PC-3 (cell line): ENCODE results near the gene MEST. TPM values are rescaled to one million over a fixed set of nuclear protein-coding genes. Genes with fewer than 3 reads are reported as not detected.
"Not testable (repeated sequence)": the region's sequence is repeated elsewhere in the genome, so short reads cannot be mapped to it uniquely, and the experiment has no call there.

Experiments used
- ATAC-seq: fragments of 200-7000 bp; cut with Tn5 transposase; 2 replicates; pipeline ENCODE4 v1.9.1; 2020; ENCODE audit warnings: mild to moderate bottlenecking, moderate library complexity
- BruUV-seq: library from RNA; stranded (reverse); fragments of 400-500 nt; replicated peaks from 2 replicates; lab custom pipeline; 2021; lab: Mats Ljungman, UMichigan
- CTCF ChIA-PET: fragments of 300-600 bp; sonication (Branson Sonifier 250); formaldehyde crosslinking; loops from one replicate; lab custom pipeline; 2022; ENCODE audit warnings: antibody characterized with exemption; lab: Charles Lee
- POLR2A ChIA-PET: fragments of 300-600 bp; sonication (Branson Sonifier 250); formaldehyde crosslinking; loops from one replicate; lab custom pipeline; 2022; ENCODE audit warnings: antibody characterized with exemption; ENCODE audit not compliant: unreplicated experiment; lab: Charles Lee
- DNase-seq: peaks from one replicate; pipeline ENCODE4 v3.0.0-alpha.2; 2015
- H2AFZ ChIP-seq: fragments of 300-600 bp; sonication (generic); 2 replicates; pipeline ENCODE4 v1.6.0; 2016; ENCODE audit warnings: antibody characterized with exemption, low read length
- H3F3A ChIP-seq: fragments of 300-600 bp; sonication (generic); one replicate; pipeline ENCODE4 v1.6.0; 2017; ENCODE audit warnings: antibody characterized with exemption, low read length, control low read depth, mild to moderate bottlenecking; ENCODE audit not compliant: unreplicated experiment
- H3K27ac ChIP-seq: fragments of 300-600 bp; sonication (generic); 2 replicates; pipeline ENCODE4 v1.5.1; 2016; ENCODE audit warnings: mild to moderate bottlenecking, low read length
- H3K27me3 ChIP-seq: fragments of 300-600 bp; sonication (generic); 2 replicates; pipeline ENCODE4 v1.6.1; 2016; ENCODE audit warnings: low read length, mixed read lengths
- H3K36me3 ChIP-seq: fragments of 300-600 bp; sonication (generic); 2 replicates; pipeline ENCODE4 v1.6.1; 2016; ENCODE audit warnings: low read depth, mixed run types, low read length, mixed read lengths
- H3K4me1 ChIP-seq: fragments of 300-600 bp; sonication (generic); 2 replicates; pipeline ENCODE4 v1.5.1; 2016; ENCODE audit warnings: low read length; ENCODE audit not compliant: insufficient read depth
- H3K4me2 ChIP-seq: fragments of 300-600 bp; sonication (generic); 2 replicates; pipeline ENCODE4 v1.6.0; 2016; ENCODE audit warnings: low read length
- H3K4me3 ChIP-seq: fragments of 300-600 bp; sonication (generic); 2 replicates; pipeline ENCODE4 v1.5.1; 2016; ENCODE audit warnings: mild to moderate bottlenecking, low read length, mixed read lengths
- H3K79me2 ChIP-seq: fragments of 300-600 bp; sonication (generic); 2 replicates; pipeline ENCODE4 v1.6.1; 2017; ENCODE audit warnings: low read length, mixed read lengths
- H3K9ac ChIP-seq: fragments of 300-600 bp; sonication (generic); 2 replicates; pipeline ENCODE4 v1.6.0; 2016; ENCODE audit warnings: mild to moderate bottlenecking, low read length
- H3K9me2 ChIP-seq: fragments of 300-600 bp; sonication (generic); replicated peaks from 2 replicates; pipeline ENCODE4 v1.6.1; 2016; ENCODE audit warnings: mixed run types, low read length, mixed read lengths
- H3K9me3 ChIP-seq: fragments of 300-600 bp; sonication (generic); 2 replicates; pipeline ENCODE4 v1.6.1; 2016; ENCODE audit warnings: low read length, mixed read lengths
- H4K20me1 ChIP-seq: fragments of 300-600 bp; sonication (generic); 2 replicates; pipeline ENCODE4 v1.6.1; 2016; ENCODE audit warnings: low read length, mixed read lengths
- CTCF ChIP-seq: fragments of 300-600 bp; sonication (generic); conservative IDR thresholded peaks from 2 replicates; pipeline ENCODE4 v1.5.1; 2017; ENCODE audit warnings: antibody characterized with exemption, low read depth, mild to moderate bottlenecking, low read length
- EZH2 ChIP-seq: fragments of 300-600 bp; sonication (generic); IDR thresholded peaks from one replicate; pipeline ENCODE4 v1.6.1; 2017; ENCODE audit warnings: antibody characterized with exemption, mild to moderate bottlenecking, low read length; ENCODE audit not compliant: unreplicated experiment
- EZH2phosphoT487 ChIP-seq: fragments of 300-600 bp; sonication (generic); IDR thresholded peaks from 2 replicates; pipeline ENCODE4 v1.6.1; 2018; ENCODE audit warnings: mild to moderate bottlenecking, antibody characterized with exemption, low read length, borderline replicate concordance
- intact Hi-C: fragments of 100-400 bp; cut with micrococcal nuclease; formaldehyde crosslinking; loops from 2 replicates; pipeline ENCODE4 v1.9.0; 2023
- total RNA-seq: library from RNA; depleted of rRNA; stranded (reverse); fragments of >200 nt; gene quantifications from 2 replicates; pipeline ENCODE4 v1.2.3, GENCODE V29; 2014

MEST gene
- total RNA-seq, 1 experiment from 2014 or later, result 25.2 TPM

GRCh38 chr7:130500910-130501309, 9.0 kb downstream of the MEST start:
- H3K27ac ChIP-seq, result no peak overlapping the region
- ATAC-seq, result no peak
- CTCF ChIA-PET, result no interaction called here
- TF ChIP-seq EZH2phosphoT487 (no peak), EZH2 (no peak), CTCF (no peak)
- no peaks in the 10 kb centered on the region for H3K27me3 ChIP-seq
- DNase-seq, result no peak
- H4K20me1 ChIP-seq, result no peaks in the 10 kb centered on the region
- no peaks in the 10 kb centered on the region for H3F3A ChIP-seq
- H2AFZ ChIP-seq, result no peak overlapping the region
- no peaks in the 10 kb centered on the region for H3K9me2 ChIP-seq
- POLR2A ChIA-PET, result no interaction called here
- H3K9me3 ChIP-seq, result no peaks in the 10 kb centered on the region
- no peaks in the 10 kb centered on the region for H3K79me2 ChIP-seq
- no peak overlapping the region for H3K9ac ChIP-seq
- no TSS peak for BruUV-seq
- H3K36me3 ChIP-seq, result peaks cover 12% of the 10 kb centered on the region
- H3K4me3 ChIP-seq, result no peak overlapping the region
- H3K4me1 ChIP-seq, result no peaks in the 10 kb centered on the region
- no peak overlapping the region for H3K4me2 ChIP-seq
- intact Hi-C loops, result no loop called here

GRCh38 chr7:130505753-130506152, 13.9 kb downstream of the MEST start:
- Histone ChIP-seq H3K4me1 (no peaks in the 10 kb centered on the region), H3K36me3 (peaks cover 16% of the 10 kb centered on the region; the same call in 1 of the 2 replicates), H3K4me2 (no peak overlapping the region), H3K4me3 (no peak overlapping the region), H3K9ac (no peak overlapping the region), H3K27ac (no peak overlapping the region), H3K27me3 (no peaks in the 10 kb centered on the region), H3K9me3 (no peaks in the 10 kb centered on the region), H4K20me1 (no peaks in the 10 kb centered on the region), H3K9me2 (no peaks in the 10 kb centered on the region), H2AFZ (no peak overlapping the region), H3F3A (no peaks in the 10 kb centered on the region), H3K79me2 (no peaks in the 10 kb centered on the region)
- CTCF ChIA-PET, result no interaction called here
- intact Hi-C loops, result no loop called here
- no peak for TF ChIP-seq EZH2
- no peak for TF ChIP-seq EZH2phosphoT487
- TF ChIP-seq CTCF, result no peak
- POLR2A ChIA-PET, result no interaction called here
- ATAC-seq, result no peak
- no TSS peak for BruUV-seq
- no peak for DNase-seq

GRCh38 chr7:130506358-130506757, 14.5 kb downstream of the MEST start:
- ATAC-seq (no peak), DNase-seq (no peak)
- H3K36me3 ChIP-seq, result peaks cover 16% of the 10 kb centered on the region; the same call in 1 of the 2 replicates
- H3K9ac ChIP-seq, result no peak overlapping the region
- ChIA-PET CTCF (no interaction called here), POLR2A (no interaction called here)
- intact Hi-C loops, result no loop called here
- no peaks in the 10 kb centered on the region for H3K27me3 ChIP-seq
- no peak overlapping the region for H3K4me2 ChIP-seq
- no peak for TF ChIP-seq CTCF
- TF ChIP-seq EZH2, result no peak
- no peak for TF ChIP-seq EZH2phosphoT487
- H3K9me3 ChIP-seq, result no peaks in the 10 kb centered on the region
- no peaks in the 10 kb centered on the region for H3K79me2 ChIP-seq
- no peaks in the 10 kb centered on the region for H4K20me1 ChIP-seq
- H3K4me3 ChIP-seq, result no peak overlapping the region
- no peaks in the 10 kb centered on the region for H3F3A ChIP-seq
- H2AFZ ChIP-seq, result no peak overlapping the region
- no peak overlapping the region for H3K27ac ChIP-seq
- no peaks in the 10 kb centered on the region for H3K4me1 ChIP-seq
- TSS peak; percentile 29 for BruUV-seq
- no peaks in the 10 kb centered on the region for H3K9me2 ChIP-seq

GRCh38 chr7:130512038-130512437, 20.2 kb downstream of the MEST start:
- H3K36me3 ChIP-seq, H3K9ac ChIP-seq, H3K9me3 ChIP-seq, H2AFZ ChIP-seq, H3K4me1 ChIP-seq, POLR2A ChIA-PET, ATAC-seq, intact Hi-C loops, H3K27ac ChIP-seq, H3K4me3 ChIP-seq, H3K4me2 ChIP-seq, BruUV-seq, H3K79me2 ChIP-seq, H3K27me3 ChIP-seq, H3K9me2 ChIP-seq, DNase-seq, H3F3A ChIP-seq, CTCF ChIA-PET, H4K20me1 ChIP-seq: not testable (repeated sequence)
